Astrocyte (in vitro differentiated cells and primary cell): ENCODE results near the gene CLCN6.

Source experiments
- CTCF ChIP-seq: IDR thresholded peaks from 2 replicates; pipeline ENCODE4 v1.5.1; 2011; ENCODE audit warnings: low read depth, mild to moderate bottlenecking, inconsistent platforms, low read length, moderate library complexity; ENCODE audit not compliant: insufficient read depth
- EZH2 ChIP-seq: IDR thresholded peaks from 2 replicates; pipeline ENCODE4 v1.6.1; 2012; ENCODE audit warnings: mild to moderate bottlenecking, low read length, inconsistent platforms; ENCODE audit not compliant: insufficient read depth

DNA sequence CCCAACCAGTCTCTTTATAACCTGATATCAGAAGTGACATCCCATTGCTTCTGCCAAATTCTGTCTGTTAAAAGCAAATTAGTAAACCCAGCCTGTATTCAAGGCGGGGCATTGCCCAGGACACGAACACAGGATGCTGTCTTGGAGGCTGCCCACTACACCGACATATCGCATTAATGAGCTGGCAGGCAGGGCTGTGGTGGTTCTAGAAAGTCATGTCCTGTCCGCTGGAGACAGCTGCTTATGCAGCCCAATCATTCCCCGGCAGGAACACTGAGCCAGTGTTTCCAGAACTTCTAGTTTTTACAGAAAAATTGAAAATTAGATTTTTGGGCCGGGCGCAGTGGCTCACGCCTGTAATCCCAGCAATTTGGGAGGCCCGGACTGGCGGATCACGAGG, 24.7 kb upstream of the CLCN6 start:
- TF ChIP-seq CTCF = no peak
- no peak for TF ChIP-seq EZH2
